ENCODE data around the gene FUT3.
"Not testable (repeated sequence)": the region's sequence is repeated elsewhere in the genome, so short reads cannot be mapped to it uniquely, and the experiment has no call there.

Gene FUT3

DNA sequence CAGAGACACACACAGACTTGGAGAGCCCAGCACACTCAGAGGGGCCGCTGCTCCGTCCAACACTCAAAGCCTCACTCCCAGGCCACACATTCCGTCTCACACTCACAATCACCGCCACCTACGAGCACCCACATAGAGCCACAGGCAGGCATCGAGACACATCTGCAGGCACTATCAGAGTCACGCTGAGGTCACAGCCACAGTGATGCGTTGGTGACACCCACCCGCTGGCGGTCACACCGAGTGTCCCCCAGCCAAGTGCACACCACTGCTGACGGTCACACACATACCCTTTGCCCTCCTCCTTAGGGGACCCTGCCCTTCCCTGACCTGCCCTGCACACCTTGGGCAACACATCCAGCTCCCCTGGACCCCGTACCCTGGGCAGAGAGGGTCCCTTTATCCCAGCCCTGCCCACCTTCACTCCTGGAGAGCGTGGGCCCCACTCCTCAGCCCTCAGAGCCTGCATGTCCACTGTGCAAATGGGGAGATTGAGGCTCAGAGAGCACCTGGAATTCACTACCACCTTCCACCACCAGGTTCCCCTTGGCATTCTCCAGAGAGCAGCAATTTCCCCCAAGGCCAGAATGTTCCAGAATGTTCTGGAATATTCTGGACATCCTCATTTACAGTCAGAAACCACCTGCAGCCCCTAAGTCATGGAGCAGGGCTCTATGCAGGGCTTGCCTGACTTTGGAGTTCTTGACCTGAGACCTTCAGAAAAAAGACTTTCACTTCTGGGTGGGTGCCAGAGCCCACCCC, 13.7 kb upstream of the FUT3 start:
- Histone ChIP-seq H3K9ac (ENCODE audit: low read depth in 1 of 2, low read length in 2 of 2) (no peak overlapping the region), H3K27me3 (ENCODE audit: control insufficient read depth in 1 of 2, insufficient read depth in 2 of 2, low read length in 2 of 2) (no peaks in the 10 kb centered on the region), H3K9me3 (ENCODE audit: control insufficient read depth in 1 of 2, low read length in 2 of 2) (no peaks in the 10 kb centered on the region), H3K4me3 (ENCODE audit: low read depth in 1 of 2, low read length in 2 of 2) (no peak overlapping the region), H3K27ac (ENCODE audit: low read depth, low read length) (no peak overlapping the region), H3K36me3 (ENCODE audit: control insufficient read depth in 1 of 2, insufficient read depth in 2 of 2, low read length in 2 of 2) (no peaks in the 10 kb centered on the region), H3K4me1 (ENCODE audit: control insufficient read depth in 1 of 2, insufficient read depth in 2 of 2, low read length in 2 of 2) (peaks cover 0 to 6% of the 10 kb centered on the region in 2 donors)

DNA sequence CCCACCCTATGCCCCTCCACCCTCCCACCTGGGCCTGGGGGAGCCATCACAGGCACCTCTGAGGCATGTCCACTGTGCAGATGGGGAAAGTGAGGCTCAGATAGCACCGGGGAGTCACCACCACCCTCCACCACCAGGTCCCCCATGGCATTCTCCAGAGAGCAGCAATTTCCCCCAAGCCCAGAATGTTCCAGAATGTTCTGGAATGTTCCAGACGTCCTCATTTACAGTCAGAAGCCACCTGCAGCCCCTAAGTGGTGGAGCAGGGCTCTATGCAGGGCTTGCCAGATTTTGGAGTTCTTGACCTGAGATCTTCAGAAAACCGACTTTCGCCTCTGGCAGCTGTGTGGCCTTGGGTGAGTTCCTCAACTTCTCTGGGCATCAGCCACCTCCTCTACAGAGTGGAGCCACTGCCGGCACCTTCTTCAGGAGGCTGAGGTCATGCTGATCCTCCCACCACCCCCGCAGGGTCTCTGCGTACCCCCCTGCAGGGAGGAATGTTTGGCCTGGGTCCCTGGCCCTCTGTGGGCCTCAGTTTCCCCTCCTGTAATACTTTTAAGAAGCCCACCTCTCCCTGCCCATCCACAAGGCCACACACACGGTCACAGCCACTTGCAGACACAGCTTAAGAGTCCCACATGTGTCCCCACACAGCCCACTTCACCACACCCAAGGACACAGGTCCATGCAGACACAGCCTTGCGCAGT, 12.9 kb upstream of the FUT3 start:
- Histone ChIP-seq H3K9me3 (ENCODE audit: control insufficient read depth in 1 of 2, low read length in 2 of 2) (no peaks in the 10 kb centered on the region), H3K36me3 (ENCODE audit: control insufficient read depth in 1 of 2, insufficient read depth in 2 of 2, low read length in 2 of 2) (no peaks in the 10 kb centered on the region), H3K4me1 (ENCODE audit: control insufficient read depth in 1 of 2, insufficient read depth in 2 of 2, low read length in 2 of 2) (peaks cover 0 to 6% of the 10 kb centered on the region in 2 donors), H3K27me3 (ENCODE audit: control insufficient read depth in 1 of 2, insufficient read depth in 2 of 2, low read length in 2 of 2) (no peaks in the 10 kb centered on the region), H3K9ac (ENCODE audit: low read depth in 1 of 2, low read length in 2 of 2) (no peak overlapping the region), H3K27ac (ENCODE audit: low read depth, low read length) (no peak overlapping the region), H3K4me3 (ENCODE audit: low read depth in 1 of 2, low read length in 2 of 2) (no peak overlapping the region)

DNA sequence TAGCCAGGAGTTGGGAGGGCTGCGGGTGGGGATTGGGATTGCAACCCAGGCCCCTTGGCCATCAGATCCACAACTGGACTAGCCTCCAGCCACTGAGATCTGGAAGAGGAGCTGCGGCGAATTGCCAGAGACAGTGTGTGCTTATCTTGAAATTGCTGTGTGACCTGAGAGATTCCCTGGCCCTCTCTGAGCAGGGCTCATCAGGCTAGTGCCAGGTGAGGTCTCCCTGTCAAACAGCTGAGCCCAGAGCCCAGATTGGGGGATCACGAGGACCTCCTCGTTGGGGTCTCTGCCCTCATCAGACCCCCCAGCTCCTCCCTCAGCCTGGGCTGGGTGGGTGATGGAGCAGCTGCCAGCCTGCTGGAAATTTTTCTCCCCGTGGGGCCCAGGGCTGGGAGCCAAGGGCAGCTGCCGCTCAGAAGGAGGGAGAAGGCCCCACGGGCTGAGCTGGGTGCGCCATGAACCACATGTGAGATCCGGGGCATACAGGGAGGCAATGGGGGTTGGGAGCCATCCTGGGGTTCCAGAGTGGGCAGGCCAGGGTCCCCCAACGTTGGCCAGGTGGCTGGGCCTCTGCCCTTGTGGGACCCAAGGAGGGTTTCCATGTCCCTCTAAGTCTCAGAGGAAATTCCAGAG, 11.9 kb upstream of the FUT3 start:
- no peak overlapping the region for H3K9ac ChIP-seq (ENCODE audit: low read depth in 1 of 2, low read length in 2 of 2)
- no peaks in the 10 kb centered on the region for H3K27me3 ChIP-seq (ENCODE audit: control insufficient read depth in 1 of 2, insufficient read depth in 2 of 2, low read length in 2 of 2)
- H3K4me1 ChIP-seq (ENCODE audit: control insufficient read depth in 1 of 2, insufficient read depth in 2 of 2, low read length in 2 of 2), result peaks cover 0 to 6% of the 10 kb centered on the region in 2 donors
- H3K9me3 ChIP-seq (ENCODE audit: control insufficient read depth in 1 of 2, low read length in 2 of 2), result no peaks in the 10 kb centered on the region
- no peak overlapping the region for H3K4me3 ChIP-seq (ENCODE audit: low read depth in 1 of 2, low read length in 2 of 2)
- H3K36me3 ChIP-seq (ENCODE audit: control insufficient read depth in 1 of 2, insufficient read depth in 2 of 2, low read length in 2 of 2), result no peaks in the 10 kb centered on the region
- H3K27ac ChIP-seq (ENCODE audit: low read depth, low read length), result no peak overlapping the region

DNA sequence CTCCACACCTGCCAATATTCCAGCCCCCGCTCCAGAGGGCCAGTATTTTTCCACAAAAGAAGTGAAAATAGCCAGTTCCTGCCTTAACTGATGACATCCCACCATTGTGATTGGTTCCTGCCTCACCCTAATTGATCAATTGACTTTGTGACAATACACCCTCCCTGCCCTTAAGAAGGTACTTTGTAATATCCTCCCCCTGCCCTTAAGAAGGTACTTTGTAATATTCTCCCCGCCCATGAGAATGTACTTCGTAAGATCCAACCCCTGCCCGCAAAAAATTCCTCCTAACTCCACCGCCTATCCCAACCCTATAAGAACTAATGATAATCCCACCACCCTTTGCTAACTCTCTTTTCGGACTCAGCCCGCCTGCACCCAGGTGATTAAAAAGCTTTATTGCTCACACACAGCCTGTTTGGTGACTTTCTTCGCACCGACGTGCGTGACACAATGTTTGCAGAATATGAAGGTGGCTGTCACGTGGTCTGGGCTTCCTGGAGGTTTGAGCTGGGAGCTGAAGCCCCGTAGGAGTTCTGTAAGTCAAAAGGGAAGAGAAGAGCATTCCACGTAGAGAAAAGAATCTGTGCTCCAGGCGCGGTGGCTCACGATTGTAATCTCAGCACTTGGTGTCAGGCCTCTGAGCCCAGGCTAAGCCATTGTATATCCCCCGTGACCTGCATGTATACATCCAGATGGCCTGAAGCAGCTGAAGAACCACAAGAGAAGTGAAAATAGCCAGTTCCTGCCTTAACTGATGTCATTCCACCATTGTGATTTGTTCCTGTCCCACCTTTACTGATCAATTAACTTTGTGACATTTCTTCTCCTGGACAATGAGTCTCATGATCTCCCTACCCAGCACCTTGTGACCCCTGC, 6.2 kb upstream of the FUT3 start:
- Histone ChIP-seq H3K36me3 (ENCODE audit: control insufficient read depth in 1 of 2, insufficient read depth in 2 of 2, low read length in 2 of 2) (no peaks in the 10 kb centered on the region), H3K27ac (ENCODE audit: low read depth, low read length) (no peak overlapping the region), H3K9ac (ENCODE audit: low read depth in 1 of 2, low read length in 2 of 2) (no peak overlapping the region), H3K4me3 (ENCODE audit: low read depth in 1 of 2, low read length in 2 of 2) (no peak overlapping the region), H3K4me1 (ENCODE audit: control insufficient read depth in 1 of 2, insufficient read depth in 2 of 2, low read length in 2 of 2) (peaks cover 0 to 6% of the 10 kb centered on the region in 2 donors), H3K9me3 (ENCODE audit: control insufficient read depth in 1 of 2, low read length in 2 of 2) (no peaks in the 10 kb centered on the region), H3K27me3 (ENCODE audit: control insufficient read depth in 1 of 2, insufficient read depth in 2 of 2, low read length in 2 of 2) (no peaks in the 10 kb centered on the region)

DNA sequence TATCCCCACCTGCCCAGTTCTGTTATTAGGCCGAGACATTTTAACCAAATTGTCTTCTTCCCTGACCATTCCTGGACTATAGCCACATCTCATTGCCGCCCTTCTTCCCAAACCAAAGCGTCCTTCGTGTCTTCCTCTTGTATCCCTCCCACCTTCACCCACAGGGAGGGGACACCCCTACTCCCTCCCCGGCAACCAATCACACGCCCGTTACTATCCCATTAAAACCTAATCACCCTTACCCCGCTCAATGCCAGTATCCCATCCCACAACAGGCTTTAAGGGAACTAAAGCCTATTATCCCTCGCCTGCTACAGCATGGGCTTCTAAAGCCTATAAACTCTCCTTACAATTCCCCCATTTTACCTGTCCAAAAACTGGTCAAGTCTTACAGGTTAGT, 3.9 kb upstream of the FUT3 start:
- not testable (repeated sequence) for H3K27me3 ChIP-seq (ENCODE audit: control insufficient read depth in 1 of 2, insufficient read depth in 2 of 2, low read length in 2 of 2)

DNA sequence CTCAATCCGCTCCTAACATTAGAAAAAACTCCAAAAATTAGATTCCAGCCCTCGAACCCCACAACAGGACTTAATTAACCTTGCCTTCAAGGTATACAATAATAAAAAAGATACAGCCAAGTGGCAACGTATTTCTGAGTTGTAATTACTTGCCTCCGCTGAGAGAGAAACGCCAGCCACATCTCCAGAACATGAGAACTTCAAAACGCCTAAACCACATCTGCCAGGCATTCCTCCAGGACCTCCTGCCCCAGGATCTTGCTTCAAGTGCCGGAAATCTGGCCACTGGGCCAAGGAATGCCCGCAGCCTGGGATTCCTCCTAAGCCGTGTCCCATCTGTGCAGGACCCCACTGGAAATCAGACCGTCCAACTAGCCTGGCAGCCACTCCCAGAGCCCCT, 2.9 kb upstream of the FUT3 start:
- H3K9ac ChIP-seq (ENCODE audit: low read depth in 1 of 2, low read length in 2 of 2); H3K4me3 ChIP-seq (ENCODE audit: low read depth in 1 of 2, low read length in 2 of 2); H3K4me1 ChIP-seq (ENCODE audit: control insufficient read depth in 1 of 2, insufficient read depth in 2 of 2, low read length in 2 of 2); H3K9me3 ChIP-seq (ENCODE audit: control insufficient read depth in 1 of 2, low read length in 2 of 2); H3K27me3 ChIP-seq (ENCODE audit: control insufficient read depth in 1 of 2, insufficient read depth in 2 of 2, low read length in 2 of 2); H3K36me3 ChIP-seq (ENCODE audit: control insufficient read depth in 1 of 2, insufficient read depth in 2 of 2, low read length in 2 of 2); H3K27ac ChIP-seq (ENCODE audit: low read depth, low read length): not testable (repeated sequence)

More for the DNA sequence above, 3.9 kb upstream of the FUT3 start:
- H3K36me3 ChIP-seq (ENCODE audit: control insufficient read depth in 1 of 2, insufficient read depth in 2 of 2, low read length in 2 of 2); H3K4me1 ChIP-seq (ENCODE audit: control insufficient read depth in 1 of 2, insufficient read depth in 2 of 2, low read length in 2 of 2); H3K27ac ChIP-seq (ENCODE audit: low read depth, low read length); H3K4me3 ChIP-seq (ENCODE audit: low read depth in 1 of 2, low read length in 2 of 2); H3K9ac ChIP-seq (ENCODE audit: low read depth in 1 of 2, low read length in 2 of 2); H3K9me3 ChIP-seq (ENCODE audit: control insufficient read depth in 1 of 2, low read length in 2 of 2): not testable (repeated sequence)

DNA sequence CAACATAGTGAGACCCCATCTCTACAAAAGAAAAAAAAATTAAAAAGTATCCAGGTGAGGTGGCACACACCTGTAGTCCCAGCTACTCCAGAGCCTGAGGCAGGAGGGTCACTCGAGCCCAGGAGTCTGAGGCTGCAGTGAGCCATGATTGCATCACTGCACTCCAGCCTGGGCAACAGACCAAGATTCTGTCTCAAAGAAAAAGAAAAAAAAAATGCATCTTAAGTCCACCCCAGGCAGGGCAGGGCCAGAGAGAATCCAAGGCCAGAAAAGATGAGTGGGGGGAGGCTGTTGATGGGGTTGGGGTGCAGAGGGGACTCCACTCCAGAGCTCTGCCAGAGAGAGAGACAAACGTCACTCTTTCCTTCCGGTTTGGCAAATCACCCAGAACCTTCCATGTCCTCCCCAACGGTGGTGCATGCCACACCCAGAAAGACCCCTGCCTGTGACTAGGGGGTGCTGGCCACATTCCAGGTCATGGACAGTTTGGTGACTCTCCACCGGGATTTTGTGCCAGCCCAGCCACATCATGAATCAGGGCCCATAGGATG, 431 bp downstream of the FUT3 start:
- peaks cover 0 to 8% of the 10 kb centered on the region in 2 donors for H3K4me1 ChIP-seq (ENCODE audit: control insufficient read depth in 1 of 2, insufficient read depth in 2 of 2, low read length in 2 of 2)
- H3K27me3 ChIP-seq (ENCODE audit: control insufficient read depth in 1 of 2, insufficient read depth in 2 of 2, low read length in 2 of 2), result no peaks in the 10 kb centered on the region
- H3K9ac ChIP-seq (ENCODE audit: low read depth in 1 of 2, low read length in 2 of 2), result peak overlapping the region; percentile 79 to 94

DNA sequence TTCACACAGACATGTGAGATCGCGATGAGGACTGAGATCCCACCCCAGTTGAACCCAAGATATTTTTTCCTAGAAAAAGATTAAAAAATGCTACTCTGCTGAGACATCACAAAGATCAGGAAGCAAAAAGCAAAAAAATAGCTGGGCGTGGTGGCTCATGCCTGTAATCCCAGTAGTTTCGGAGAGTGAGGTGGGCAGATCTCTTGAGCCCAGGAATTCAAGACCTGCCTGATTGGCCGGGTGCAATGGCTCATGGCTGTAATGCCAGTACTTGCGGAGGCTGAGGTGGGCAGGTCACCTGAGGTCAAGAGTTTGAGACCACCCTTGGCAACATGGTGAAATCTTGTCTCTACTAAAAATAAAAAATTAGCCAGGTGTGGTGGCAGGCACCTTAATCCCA, 1.1 kb downstream of the FUT3 start:
- H3K9ac ChIP-seq (ENCODE audit: low read depth in 1 of 2, low read length in 2 of 2), result peak overlapping the region; percentile 79 to 94
- peak overlapping the region; percentile 77 for H3K27ac ChIP-seq (ENCODE audit: low read depth, low read length)
- peak overlapping the region; percentile 69 to 73 for H3K4me3 ChIP-seq (ENCODE audit: low read depth in 1 of 2, low read length in 2 of 2)

More for the DNA sequence above, 431 bp downstream of the FUT3 start:
- no peaks in the 10 kb centered on the region for H3K9me3 ChIP-seq (ENCODE audit: control insufficient read depth in 1 of 2, low read length in 2 of 2)
- no peaks in the 10 kb centered on the region for H3K36me3 ChIP-seq (ENCODE audit: control insufficient read depth in 1 of 2, insufficient read depth in 2 of 2, low read length in 2 of 2)
- peak overlapping the region; percentile 73 to 84 for H3K4me3 ChIP-seq (ENCODE audit: low read depth in 1 of 2, low read length in 2 of 2)
- H3K27ac ChIP-seq (ENCODE audit: low read depth, low read length), result peak overlapping the region; percentile 92

DNA sequence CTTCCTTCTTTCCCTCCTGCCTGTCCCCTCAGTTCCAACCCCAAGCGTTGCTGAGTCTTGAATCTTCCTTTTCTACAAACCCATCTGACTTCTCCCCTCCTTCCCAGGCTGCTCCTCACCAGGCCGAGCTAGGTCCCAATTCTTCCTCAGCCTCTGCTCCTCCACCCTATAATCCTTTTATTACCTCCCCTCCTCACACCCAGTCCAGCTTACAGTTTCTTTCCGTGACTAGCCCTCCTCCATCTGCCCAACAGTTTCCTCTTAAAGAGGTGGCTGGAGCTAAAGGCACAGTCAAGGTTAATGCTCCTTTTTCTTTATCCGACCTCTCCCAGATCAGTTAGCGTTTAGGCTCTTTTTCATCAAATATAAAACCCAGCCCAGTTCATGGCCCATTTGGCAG, 2.6 kb downstream of the FUT3 start:
- H3K9me3 ChIP-seq (ENCODE audit: control insufficient read depth in 1 of 2, low read length in 2 of 2); H3K4me1 ChIP-seq (ENCODE audit: control insufficient read depth in 1 of 2, insufficient read depth in 2 of 2, low read length in 2 of 2); H3K27me3 ChIP-seq (ENCODE audit: control insufficient read depth in 1 of 2, insufficient read depth in 2 of 2, low read length in 2 of 2); H3K36me3 ChIP-seq (ENCODE audit: control insufficient read depth in 1 of 2, insufficient read depth in 2 of 2, low read length in 2 of 2): not testable (repeated sequence)
- Histone ChIP-seq H3K9ac (ENCODE audit: low read depth in 1 of 2, low read length in 2 of 2) (peak overlapping the region; percentile 79 to 94), H3K27ac (ENCODE audit: low read depth, low read length) (peak overlapping the region; percentile 86), H3K4me3 (ENCODE audit: low read depth in 1 of 2, low read length in 2 of 2) (peak overlapping the region; percentile 58 to 61)

More for the DNA sequence above, 1.1 kb downstream of the FUT3 start:
- Histone ChIP-seq H3K27me3 (ENCODE audit: control insufficient read depth in 1 of 2, insufficient read depth in 2 of 2, low read length in 2 of 2) (no peaks in the 10 kb centered on the region), H3K9me3 (ENCODE audit: control insufficient read depth in 1 of 2, low read length in 2 of 2) (no peaks in the 10 kb centered on the region), H3K36me3 (ENCODE audit: control insufficient read depth in 1 of 2, insufficient read depth in 2 of 2, low read length in 2 of 2) (no peaks in the 10 kb centered on the region), H3K4me1 (ENCODE audit: control insufficient read depth in 1 of 2, insufficient read depth in 2 of 2, low read length in 2 of 2) (peaks cover 0 to 8% of the 10 kb centered on the region in 2 donors)

All from duodenal mucosa (tissue), 2 donors.